Dedifferentiated amniotic fluid mesenchymal stem cell (primary cell): Measurements from ENCODE around the gene CST3.
"Not testable (repeated sequence)": the region's sequence is repeated elsewhere in the genome, so short reads cannot be mapped to it uniquely, and the experiment has no call there.

Experiments used
- DNase-seq: peaks from one replicate; pipeline ENCODE4 v3.0.0-alpha.2; 2016; ENCODE audit errors: extremely low spot score

The CST3 gene

GRCh38 chr20:23643659-23644058 lies 5.9 kb upstream of the CST3 start:
- no peak for DNase-seq

GRCh38 chr20:23641936-23642751 lies 4.4 kb upstream of the CST3 start:
- no peak for DNase-seq

GRCh38 chr20:23640671-23641667 lies 3.2 kb upstream of the CST3 start:
- no peak for DNase-seq

- no peak for DNase-seq
Measured at GRCh38 chr20:23640018-23640601, 2.4 kb upstream of the CST3 start.

- DNase-seq, result no peak
Measured at GRCh38 chr20:23639490-23639958, 1.8 kb upstream of the CST3 start.

- no peak for DNase-seq
Measured at GRCh38 chr20:23638309-23638708, 554 bp upstream of the CST3 start.

GRCh38 chr20:23636908-23637281 lies 860 bp downstream of the CST3 start:
- DNase-seq, result no peak

- DNase-seq, result no peak
Measured at GRCh38 chr20:23636182-23636907, 1.4 kb downstream of the CST3 start.

- DNase-seq, result not testable (repeated sequence)
Measured at GRCh38 chr20:23635768-23636090, 2.0 kb downstream of the CST3 start.

GRCh38 chr20:23634985-23635767 lies 2.6 kb downstream of the CST3 start:
- no peak for DNase-seq

- no peak for DNase-seq
Measured at GRCh38 chr20:23634044-23634801, 3.5 kb downstream of the CST3 start.

GRCh38 chr20:23632711-23633573 lies 4.8 kb downstream of the CST3 start:
- DNase-seq, result no peak

- no peak for DNase-seq
Measured at GRCh38 chr20:23631981-23632710, 5.6 kb downstream of the CST3 start.

- DNase-seq, result no peak
Measured at GRCh38 chr20:23631226-23631822, 6.4 kb downstream of the CST3 start.

GRCh38 chr20:23630392-23630849 lies 7.3 kb downstream of the CST3 start:
- no peak for DNase-seq

- no peak for DNase-seq
Measured at GRCh38 chr20:23629542-23630391, 8.0 kb downstream of the CST3 start.

GRCh38 chr20:23629017-23629541 lies 8.7 kb downstream of the CST3 start:
- DNase-seq, result no peak
